Measurements from ENCODE around the gene THSD4.

Gene THSD4

DNA sequence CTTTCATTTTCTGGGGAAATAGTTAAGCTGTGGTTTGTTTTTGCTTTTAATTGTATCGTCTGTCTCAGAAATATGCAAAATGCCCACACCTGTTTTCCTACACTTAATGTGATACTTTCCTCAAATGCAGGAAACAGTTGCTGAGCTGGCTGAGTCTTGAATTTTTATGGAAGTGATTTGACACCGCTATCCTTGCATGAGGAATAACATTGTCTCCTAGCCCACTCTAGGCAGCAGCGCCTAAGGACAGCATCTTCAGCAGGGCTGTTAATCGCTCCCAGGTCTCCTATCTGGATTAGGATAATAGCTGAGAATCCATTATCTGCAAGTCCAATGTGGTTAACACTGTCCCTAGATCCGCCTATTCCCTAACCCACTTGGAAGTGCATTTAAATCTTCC lies 562.5 kb downstream of the THSD4 start:
- DNase-seq (ENCODE audit: low read depth in 4 of 4, low spot score in 1 of 4) = no peak

GRCh38 chr15:71678191-71678590 lies 562.9 kb downstream of the THSD4 start:
- DNase-seq (ENCODE audit: low read depth in 4 of 4, low spot score in 1 of 4) = no peak

DNA sequence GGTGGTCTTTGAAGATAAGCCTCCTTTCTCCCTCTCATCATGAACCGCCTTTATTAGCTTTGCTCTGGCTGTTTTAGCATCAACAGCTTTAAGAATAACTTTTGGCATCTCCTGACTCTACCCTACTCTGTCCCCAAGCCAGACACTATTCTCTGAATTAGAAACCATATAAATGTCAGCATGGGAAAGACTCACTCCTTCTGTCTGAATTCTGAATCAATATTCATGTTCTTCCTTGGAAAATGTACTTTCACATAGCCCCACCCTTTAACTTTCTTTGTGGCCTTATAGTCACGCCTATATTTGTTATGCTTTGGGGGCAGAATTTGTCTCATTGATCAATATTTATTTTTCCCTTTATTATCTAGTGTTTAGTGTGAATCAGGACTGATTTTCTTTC lies 563.3 kb downstream of the THSD4 start:
- DNase-seq (ENCODE audit: low read depth in 4 of 4, low spot score in 1 of 4) = no peak

- no peak for DNase-seq (ENCODE audit: low read depth in 4 of 4, low spot score in 1 of 4)
These were observed 564.0 kb downstream of the THSD4 start for GRCh38 chr15:71679223-71679792.

DNA sequence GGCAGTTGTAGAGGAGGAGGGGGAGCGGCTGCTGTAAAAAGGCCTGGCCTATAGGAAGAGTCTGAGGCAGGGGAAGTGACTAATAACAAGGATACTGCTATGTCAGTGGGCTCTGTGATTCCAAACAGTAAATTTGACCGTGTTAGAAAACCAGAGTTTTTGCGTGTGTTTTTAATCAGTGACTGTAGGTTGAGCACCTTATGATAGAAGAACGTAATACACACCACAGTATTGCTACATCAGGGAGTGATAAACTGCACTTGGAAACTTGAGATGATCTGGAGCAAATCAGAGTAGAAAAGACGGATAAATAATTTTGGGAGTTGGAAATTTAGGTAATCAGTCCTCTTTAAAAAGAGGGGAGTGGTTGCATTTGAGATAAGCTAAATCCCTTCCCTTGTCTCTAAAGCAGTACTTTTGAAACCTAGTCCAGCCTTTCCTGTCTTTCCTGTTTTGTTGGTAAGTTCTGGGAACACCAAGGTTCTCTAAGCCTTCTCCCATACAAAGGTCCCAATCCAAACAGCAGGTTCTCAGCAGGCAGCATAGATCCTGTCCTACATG lies 564.6 kb downstream of the THSD4 start:
- no peak for DNase-seq (ENCODE audit: low read depth in 4 of 4, low spot score in 1 of 4)

DNA sequence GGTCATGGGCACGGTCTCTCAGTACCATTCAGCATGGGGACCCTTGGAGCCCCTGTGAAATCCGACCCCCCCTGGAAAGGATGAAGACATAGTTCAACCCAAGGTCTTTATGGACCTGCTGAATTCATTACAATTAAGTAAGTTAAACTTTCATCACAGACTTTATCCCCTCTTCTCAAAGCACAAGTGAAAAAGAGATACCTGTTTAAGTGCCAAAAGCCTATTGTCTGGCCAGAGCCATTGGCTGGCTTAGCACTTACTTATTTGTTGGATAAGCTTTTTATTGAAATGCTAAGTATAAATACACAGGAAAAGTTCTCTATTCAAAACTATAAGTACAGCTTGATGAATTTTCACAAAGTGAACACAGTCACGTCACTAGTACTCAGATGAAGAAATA lies 566.7 kb downstream of the THSD4 start:
- DNase-seq (ENCODE audit: low read depth in 4 of 4, low spot score in 1 of 4) = no peak

- no peak for DNase-seq (ENCODE audit: low read depth in 4 of 4, low spot score in 1 of 4)
These were observed 568.4 kb downstream of the THSD4 start for GRCh38 chr15:71683411-71684274.

DNA sequence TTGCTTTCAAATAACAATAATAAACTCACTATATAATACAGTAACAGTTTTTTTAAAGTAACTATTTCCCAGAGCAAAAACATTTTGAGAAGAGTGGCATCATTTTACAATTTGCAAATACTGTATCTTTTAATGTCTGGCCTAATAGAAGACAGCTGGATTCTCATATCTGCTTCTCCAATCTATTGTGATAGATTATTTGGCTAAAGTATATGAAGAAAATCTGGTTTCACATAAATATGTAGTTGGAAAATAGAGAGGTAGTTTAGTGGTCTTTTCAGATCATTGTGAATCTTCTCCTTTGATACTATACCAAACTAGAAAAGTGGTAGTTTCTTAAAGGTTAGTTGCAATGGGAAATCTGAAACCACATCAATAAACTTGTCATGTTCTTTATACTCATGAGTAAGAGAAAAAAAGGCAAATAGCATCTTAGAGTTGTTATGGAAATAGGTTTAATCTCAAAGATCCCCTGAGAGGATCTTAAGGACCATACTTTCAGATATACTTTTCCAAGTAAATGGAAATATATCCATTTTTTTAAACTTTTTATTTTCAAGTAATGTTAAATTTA lies 570.2 kb downstream of the THSD4 start:
- no peak for DNase-seq (ENCODE audit: low read depth in 4 of 4, low spot score in 1 of 4)

- DNase-seq (ENCODE audit: low read depth in 4 of 4, low spot score in 1 of 4) = no peak
These were observed 571.2 kb downstream of the THSD4 start for GRCh38 chr15:71686221-71687050.

DNA sequence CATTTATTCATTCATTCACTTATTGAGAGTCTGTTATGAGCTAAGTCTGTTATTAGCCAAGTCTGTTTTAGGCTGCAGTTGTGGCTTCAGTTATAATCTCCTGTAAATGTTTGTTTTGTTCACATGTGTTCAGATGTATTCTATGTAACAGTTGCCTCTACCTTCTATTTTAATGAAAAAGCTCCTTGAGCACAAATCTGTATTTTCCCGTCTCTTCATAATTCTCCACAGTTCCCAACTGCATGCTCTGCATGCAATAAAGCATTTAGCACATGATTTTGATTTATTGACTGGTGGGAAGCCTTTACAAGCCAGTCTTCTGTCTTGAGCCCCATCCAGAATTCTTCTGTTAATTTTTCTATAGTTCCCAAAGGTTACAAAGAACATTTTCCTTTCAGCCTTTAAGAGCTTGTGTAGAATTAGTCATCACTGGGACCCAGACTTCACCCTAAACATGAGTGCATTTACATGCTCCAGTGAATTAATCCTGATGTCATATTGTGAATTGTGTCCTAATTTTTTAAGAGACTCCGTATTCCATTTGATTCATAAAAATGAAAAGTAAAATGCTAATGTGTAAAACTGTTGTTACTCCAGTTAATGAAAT lies 572.7 kb downstream of the THSD4 start:
- DNase-seq (ENCODE audit: low read depth in 4 of 4, low spot score in 1 of 4) = no peak

GRCh38 chr15:71688509-71689094 lies 573.3 kb downstream of the THSD4 start:
- DNase-seq (ENCODE audit: low read depth in 4 of 4, low spot score in 1 of 4) = no peak

- DNase-seq (ENCODE audit: low read depth in 4 of 4, low spot score in 1 of 4) = no peak
These were observed 575.8 kb downstream of the THSD4 start for GRCh38 chr15:71691081-71691457.

DNA sequence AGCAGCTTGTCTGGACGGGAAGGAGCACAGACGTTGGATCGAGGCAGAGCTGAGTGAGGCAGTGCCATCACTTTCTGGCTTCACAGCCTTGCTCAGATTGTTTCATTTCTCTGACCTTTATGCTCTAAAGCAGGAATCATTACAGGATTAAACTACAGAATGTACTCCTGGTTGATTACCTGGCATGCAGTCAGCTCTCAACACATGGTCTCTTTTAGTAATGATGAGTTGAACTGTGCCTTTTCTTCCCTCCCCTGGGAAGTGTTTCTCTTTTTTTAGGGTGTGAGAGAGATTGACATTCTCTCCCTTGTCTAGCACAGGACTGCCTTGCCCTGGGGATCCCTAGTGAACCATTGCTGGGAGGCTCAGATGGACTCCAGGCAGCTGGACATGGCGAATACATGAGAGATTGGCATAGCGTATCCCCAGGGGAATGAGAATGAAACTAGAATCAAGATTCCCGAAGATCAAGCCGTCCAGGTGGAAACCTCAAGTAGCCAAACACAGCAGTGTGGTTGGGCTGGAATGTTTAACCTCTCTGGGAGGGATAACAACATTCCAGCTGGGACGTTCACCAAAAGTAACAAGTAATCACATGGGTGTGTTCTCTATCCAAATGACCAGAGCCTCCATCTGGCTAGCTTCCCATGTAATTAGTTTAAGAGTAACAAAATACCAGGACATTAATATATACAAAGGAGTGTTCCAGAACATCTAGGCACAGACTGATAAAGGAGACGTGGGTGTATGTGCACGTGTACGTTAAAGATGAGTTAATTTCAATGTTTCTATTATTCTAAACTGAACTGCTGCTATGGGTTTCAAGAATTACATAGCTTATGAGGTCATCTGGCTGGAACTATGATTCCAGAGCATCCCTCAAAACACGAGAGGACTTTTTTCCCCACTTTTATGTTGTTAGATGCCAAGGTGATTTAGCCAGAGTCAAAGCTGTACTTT lies 576.5 kb downstream of the THSD4 start:
- no peak for DNase-seq (ENCODE audit: low read depth in 4 of 4, low spot score in 1 of 4)

DNA sequence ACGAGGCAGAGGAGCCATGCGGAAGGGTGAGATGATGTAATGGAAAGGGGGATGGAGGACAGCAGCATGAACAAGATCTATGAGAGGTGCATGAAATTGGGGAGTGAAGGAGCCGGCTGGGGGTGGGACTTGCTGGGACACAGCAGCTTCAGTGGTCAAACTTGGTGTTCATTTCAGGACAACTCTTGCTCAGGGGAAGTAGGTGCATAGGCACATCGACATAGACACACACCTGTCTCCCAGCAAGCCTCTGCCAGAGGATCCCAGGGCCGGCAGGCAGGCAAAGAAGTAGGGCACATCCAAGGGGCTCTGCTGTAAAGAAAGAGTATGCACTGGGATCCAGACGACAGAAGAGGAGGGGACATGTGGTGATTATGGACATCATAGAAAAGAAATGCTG lies 582.0 kb downstream of the THSD4 start:
- no peak for DNase-seq (ENCODE audit: low read depth in 4 of 4, low spot score in 1 of 4)

GRCh38 chr15:71698030-71698429 lies 582.8 kb downstream of the THSD4 start:
- no peak for DNase-seq (ENCODE audit: low read depth in 4 of 4, low spot score in 1 of 4)

DNA sequence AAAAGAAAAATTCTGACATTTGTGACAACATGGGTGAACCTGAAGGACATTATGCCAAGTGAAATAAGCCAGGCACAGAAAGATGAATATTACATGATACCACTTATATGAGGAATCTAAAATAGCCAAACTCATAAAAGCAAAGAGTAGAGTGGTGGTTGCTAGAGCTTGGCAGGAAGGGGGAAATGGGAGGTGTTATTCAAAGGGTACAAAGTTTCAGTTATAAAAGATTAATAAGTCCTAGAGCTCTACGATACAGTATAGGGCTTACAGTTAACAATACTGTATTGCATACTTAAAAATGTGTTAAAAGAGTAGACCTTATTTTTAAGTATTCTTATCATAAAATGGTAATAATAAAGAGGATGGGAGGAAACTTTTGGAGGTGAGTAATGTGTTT lies 583.5 kb downstream of the THSD4 start:
- no peak for DNase-seq (ENCODE audit: low read depth in 4 of 4, low spot score in 1 of 4)

DNA sequence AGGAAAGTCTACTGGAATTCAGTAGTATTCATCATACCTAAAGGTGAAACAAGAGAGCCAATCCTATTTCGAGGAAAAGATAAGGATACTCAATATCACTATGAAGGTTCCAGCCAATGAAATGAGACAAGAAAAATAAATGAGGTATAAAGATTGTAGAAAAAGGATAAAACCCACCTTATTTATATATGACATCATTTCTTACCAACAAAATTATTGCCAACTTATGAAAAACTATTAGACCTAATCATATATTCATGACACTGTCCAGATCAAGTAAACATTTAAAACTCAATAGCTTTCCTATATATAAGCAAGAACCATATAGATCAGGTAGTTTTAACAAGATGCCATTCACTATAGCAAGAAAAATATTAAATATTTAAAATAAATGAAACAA lies 584.7 kb downstream of the THSD4 start:
- DNase-seq (ENCODE audit: low read depth in 4 of 4, low spot score in 1 of 4) = no peak

DNA sequence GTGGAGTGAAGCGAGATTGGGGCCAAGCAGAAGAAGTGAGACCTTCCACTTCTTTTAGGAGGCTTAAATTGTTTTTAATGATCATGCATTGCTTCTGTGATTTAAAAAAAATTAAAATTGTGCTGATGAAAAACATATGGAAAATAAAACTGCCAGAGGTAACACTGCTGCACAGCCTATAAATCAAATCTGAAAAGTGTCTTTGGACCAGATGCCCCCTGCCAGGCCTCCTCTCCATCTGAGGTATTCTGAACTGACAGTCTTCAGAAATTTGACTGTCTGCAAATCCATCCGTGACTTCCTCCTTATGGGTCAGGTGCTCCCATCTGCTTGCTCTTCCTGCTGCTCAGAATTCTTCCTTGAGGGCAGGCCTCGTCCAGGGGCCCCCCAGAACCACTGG lies 586.5 kb downstream of the THSD4 start:
- DNase-seq (ENCODE audit: low read depth in 4 of 4, low spot score in 1 of 4) = no peak

GRCh38 chr15:71702496-71702895 lies 587.2 kb downstream of the THSD4 start:
- DNase-seq (ENCODE audit: low read depth in 4 of 4, low spot score in 1 of 4) = no peak
